IMR-90 (cell line): ENCODE results near the gene AGBL3.
"Not testable (repeated sequence)": the region's sequence is repeated elsewhere in the genome, so short reads cannot be mapped to it uniquely, and the experiment has no call there.

Source experiments
- CTCF ChIP-seq: conservative IDR thresholded peaks from 2 replicates; pipeline ENCODE4 v1.5.1; 2012; ENCODE audit warnings: mild to moderate bottlenecking, low read depth, low read length, improper control_type of control experiment
- ELK1 ChIP-seq: fragments of 150-350 bp; IDR thresholded peaks from 2 replicates; pipeline ENCODE4 v1.6.1; 2016; ENCODE audit warnings: low read depth, mild to moderate bottlenecking, low read length, moderate library complexity, borderline replicate concordance
- POLR2A ChIP-seq: IDR thresholded peaks from 2 replicates; pipeline ENCODE4 v1.6.1; 2012; ENCODE audit warnings: mild to moderate bottlenecking, low read depth, low read length
- RFX5 ChIP-seq: IDR thresholded peaks from 2 replicates; pipeline ENCODE4 v1.8.0; 2012; ENCODE audit warnings: low read depth, mild to moderate bottlenecking, low read length, moderate library complexity
- SMC3 ChIP-seq: fragments of 150-350 bp; IDR thresholded peaks from 2 replicates; pipeline ENCODE4 v1.6.1; 2016; ENCODE audit warnings: low read depth, mild to moderate bottlenecking, antibody characterized with exemption, low read length, moderate library complexity

GRCh38 chr7:135173916-135174315 is 187.6 kb downstream of the AGBL3 start:
- not testable (repeated sequence) for TF ChIP-seq CTCF, ELK1, POLR2A, SMC3, RFX5
